SK-N-SH treated with all-trans-retinoic acid at 6 μM for 48 hours (cell line): ENCODE results near the gene FAM3D.

Source experiments
- ATAC-seq: fragments of 200-7000 bp; cut with Tn5 transposase; 3 replicates; pipeline ENCODE4 v1.9.1; 2020; ENCODE audit warnings: mild to moderate bottlenecking, moderate library complexity
- ARNTL ChIP-seq: fragments of 450-650 bp; formaldehyde crosslinking; IDR thresholded peaks from 2 replicates; pipeline ENCODE4 v1.5.0; 2020; ENCODE audit warnings: low read depth, mild to moderate bottlenecking, moderate library complexity, borderline replicate concordance
- BACH2 ChIP-seq: fragments of 250-450 bp; sonication (Bioruptor Pico); IDR thresholded peaks from 2 replicates; pipeline ENCODE4 v1.9.0; 2021; ENCODE audit warnings: mild to moderate bottlenecking, borderline replicate concordance
- CSDC2 ChIP-seq: fragments of 250-450 bp; sonication (Bioruptor Pico); IDR thresholded peaks from 2 replicates; pipeline ENCODE4 v1.5.0; 2020; ENCODE audit warnings: mild to moderate bottlenecking, moderate library complexity
- ESRRG ChIP-seq: fragments of 250-450 bp; sonication (Bioruptor Pico); IDR thresholded peaks from 2 replicates; pipeline ENCODE4 v1.6.1; 2021; ENCODE audit warnings: mild to moderate bottlenecking
- GLIS3 ChIP-seq: fragments of 250-450 bp; sonication (Bioruptor Pico); IDR thresholded peaks from 2 replicates; pipeline ENCODE4 v1.5.0; 2020; ENCODE audit warnings: mild to moderate bottlenecking, moderate library complexity
- ISL1 ChIP-seq: fragments of 250-450 bp; sonication (Bioruptor Pico); IDR thresholded peaks from 2 replicates; pipeline ENCODE4 v2.1.2; 2022; ENCODE audit warnings: mild to moderate bottlenecking, moderate library complexity
- OSR1 ChIP-seq: fragments of 250-450 bp; sonication (Bioruptor Pico); IDR thresholded peaks from 2 replicates; pipeline ENCODE4 v1.8.0; 2022; ENCODE audit warnings: moderate library complexity, mild to moderate bottlenecking, inconsistent platforms
- PPARA ChIP-seq: fragments of 250-450 bp; sonication (Bioruptor Pico); IDR thresholded peaks from 2 replicates; pipeline ENCODE4 v1.5.0; 2020; ENCODE audit warnings: mild to moderate bottlenecking, borderline replicate concordance
- RARB ChIP-seq: fragments of 250-450 bp; sonication (Bioruptor Pico); IDR thresholded peaks from 2 replicates; pipeline ENCODE4 v1.8.0; 2021; ENCODE audit warnings: mild to moderate bottlenecking, moderate library complexity
- SNAI2 ChIP-seq: fragments of 250-450 bp; sonication (Bioruptor Pico); IDR thresholded peaks from 2 replicates; pipeline ENCODE4 v1.5.0; 2020; ENCODE audit warnings: mild to moderate bottlenecking, moderate library complexity
- TCF4 ChIP-seq: fragments of 250-450 bp; sonication (Bioruptor Pico); IDR thresholded peaks from 2 replicates; pipeline ENCODE4 v1.8.0; 2021; ENCODE audit warnings: mild to moderate bottlenecking, moderate library complexity, borderline replicate concordance
- TOX ChIP-seq: fragments of 250-450 bp; sonication (Bioruptor Pico); IDR thresholded peaks from 2 replicates; pipeline ENCODE4 v1.8.0; 2021; ENCODE audit warnings: mild to moderate bottlenecking, moderate library complexity, borderline replicate concordance
- ZFP3 ChIP-seq: fragments of 250-450 bp; sonication (Bioruptor Pico); IDR thresholded peaks from 2 replicates; pipeline ENCODE4 v1.5.0; 2020; ENCODE audit warnings: mild to moderate bottlenecking, moderate library complexity
- ZNF565 ChIP-seq: fragments of 450-650 bp; formaldehyde crosslinking; conservative IDR thresholded peaks from 2 replicates; pipeline ENCODE4 v1.5.0; 2020; ENCODE audit warnings: low read depth, mild to moderate bottlenecking, moderate library complexity
- ZNF8 ChIP-seq: fragments of 450-650 bp; formaldehyde crosslinking; IDR thresholded peaks from 2 replicates; pipeline ENCODE4 v1.5.0; 2020; ENCODE audit warnings: mild to moderate bottlenecking, moderate library complexity
- TF ChIP-seq, protein P1 (sequence below): fragments of 250-450 bp; sonication (Bioruptor Pico); IDR thresholded peaks from 2 replicates; pipeline ENCODE4 v1.5.0; 2020; ENCODE audit warnings: mild to moderate bottlenecking, moderate library complexity
- TF ChIP-seq, protein P2 (sequence below): fragments of 250-450 bp; sonication (Bioruptor Pico); IDR thresholded peaks from 2 replicates; pipeline ENCODE4 v1.8.0; 2021; ENCODE audit warnings: low read depth, mild to moderate bottlenecking, moderate library complexity, borderline replicate concordance
- TF ChIP-seq, protein P3 (sequence below): fragments of 250-450 bp; sonication (Bioruptor Pico); IDR thresholded peaks from 2 replicates; pipeline ENCODE4 v1.5.1; 2021; ENCODE audit warnings: mild to moderate bottlenecking, moderate library complexity
- TF ChIP-seq, protein P4 (sequence below): fragments of 250-450 bp; sonication (Bioruptor Pico); IDR thresholded peaks from 2 replicates; pipeline ENCODE4 v1.5.1; 2020; ENCODE audit warnings: low read depth, mild to moderate bottlenecking, moderate library complexity

FAM3D gene

DNA sequence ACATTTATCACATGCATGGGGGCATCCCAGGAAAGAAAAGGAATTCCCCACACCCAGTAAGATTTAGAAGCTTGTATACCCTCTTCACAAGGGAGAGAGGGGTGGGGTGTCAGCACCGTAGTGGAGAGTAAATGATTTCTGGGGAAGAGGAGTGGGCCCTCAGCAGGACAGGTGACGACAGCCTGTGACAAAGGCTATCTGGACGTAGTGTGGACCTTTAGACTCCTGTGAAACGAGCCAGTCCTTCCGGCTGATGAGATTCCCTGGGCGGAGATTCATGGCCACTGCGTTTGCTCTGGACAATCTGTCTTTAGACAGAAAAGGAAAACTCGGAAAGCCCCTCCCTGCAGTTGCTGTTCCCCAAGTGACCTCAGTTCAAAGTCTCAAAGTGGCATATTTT is 1.7 kb upstream of the FAM3D start (continued):
- TF ChIP-seq, protein P1, sequence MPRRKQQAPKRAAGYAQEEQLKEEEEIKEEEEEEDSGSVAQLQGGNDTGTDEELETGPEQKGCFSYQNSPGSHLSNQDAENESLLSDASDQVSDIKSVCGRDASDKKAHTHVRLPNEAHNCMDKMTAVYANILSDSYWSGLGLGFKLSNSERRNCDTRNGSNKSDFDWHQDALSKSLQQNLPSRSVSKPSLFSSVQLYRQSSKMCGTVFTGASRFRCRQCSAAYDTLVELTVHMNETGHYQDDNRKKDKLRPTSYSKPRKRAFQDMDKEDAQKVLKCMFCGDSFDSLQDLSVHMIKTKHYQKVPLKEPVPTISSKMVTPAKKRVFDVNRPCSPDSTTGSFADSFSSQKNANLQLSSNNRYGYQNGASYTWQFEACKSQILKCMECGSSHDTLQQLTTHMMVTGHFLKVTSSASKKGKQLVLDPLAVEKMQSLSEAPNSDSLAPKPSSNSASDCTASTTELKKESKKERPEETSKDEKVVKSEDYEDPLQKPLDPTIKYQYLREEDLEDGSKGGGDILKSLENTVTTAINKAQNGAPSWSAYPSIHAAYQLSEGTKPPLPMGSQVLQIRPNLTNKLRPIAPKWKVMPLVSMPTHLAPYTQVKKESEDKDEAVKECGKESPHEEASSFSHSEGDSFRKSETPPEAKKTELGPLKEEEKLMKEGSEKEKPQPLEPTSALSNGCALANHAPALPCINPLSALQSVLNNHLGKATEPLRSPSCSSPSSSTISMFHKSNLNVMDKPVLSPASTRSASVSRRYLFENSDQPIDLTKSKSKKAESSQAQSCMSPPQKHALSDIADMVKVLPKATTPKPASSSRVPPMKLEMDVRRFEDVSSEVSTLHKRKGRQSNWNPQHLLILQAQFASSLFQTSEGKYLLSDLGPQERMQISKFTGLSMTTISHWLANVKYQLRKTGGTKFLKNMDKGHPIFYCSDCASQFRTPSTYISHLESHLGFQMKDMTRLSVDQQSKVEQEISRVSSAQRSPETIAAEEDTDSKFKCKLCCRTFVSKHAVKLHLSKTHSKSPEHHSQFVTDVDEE (CRISPR knock-in tag) = no peak

DNA sequence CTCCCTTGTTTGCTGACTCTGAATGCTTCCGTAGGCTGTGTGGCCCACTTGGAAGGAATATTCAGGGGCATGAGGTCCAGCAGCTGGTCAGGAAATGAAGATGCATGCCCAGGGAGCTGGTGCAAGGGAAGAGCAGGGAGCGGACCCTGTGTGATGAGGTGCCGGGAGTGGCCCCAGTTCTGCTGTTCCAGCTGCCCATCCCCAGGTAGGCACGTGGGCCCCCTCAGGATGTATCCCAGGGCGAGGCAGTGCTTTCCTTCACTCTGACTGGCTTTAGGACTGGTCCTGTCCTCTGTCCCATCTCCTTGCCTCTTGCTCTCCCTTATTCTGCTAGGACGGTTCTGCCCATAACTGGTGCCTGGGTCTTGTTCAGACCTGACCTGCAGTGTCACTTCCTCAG is 1.1 kb upstream of the FAM3D start:
- no peak for TF ChIP-seq ARNTL (CRISPR knock-in tag)
- TF ChIP-seq, protein P1 (CRISPR knock-in tag) = no peak
- no peak for TF ChIP-seq PPARA (CRISPR knock-in tag)
- no peak for TF ChIP-seq OSR1 (CRISPR knock-in tag)
- TF ChIP-seq, protein P2, sequence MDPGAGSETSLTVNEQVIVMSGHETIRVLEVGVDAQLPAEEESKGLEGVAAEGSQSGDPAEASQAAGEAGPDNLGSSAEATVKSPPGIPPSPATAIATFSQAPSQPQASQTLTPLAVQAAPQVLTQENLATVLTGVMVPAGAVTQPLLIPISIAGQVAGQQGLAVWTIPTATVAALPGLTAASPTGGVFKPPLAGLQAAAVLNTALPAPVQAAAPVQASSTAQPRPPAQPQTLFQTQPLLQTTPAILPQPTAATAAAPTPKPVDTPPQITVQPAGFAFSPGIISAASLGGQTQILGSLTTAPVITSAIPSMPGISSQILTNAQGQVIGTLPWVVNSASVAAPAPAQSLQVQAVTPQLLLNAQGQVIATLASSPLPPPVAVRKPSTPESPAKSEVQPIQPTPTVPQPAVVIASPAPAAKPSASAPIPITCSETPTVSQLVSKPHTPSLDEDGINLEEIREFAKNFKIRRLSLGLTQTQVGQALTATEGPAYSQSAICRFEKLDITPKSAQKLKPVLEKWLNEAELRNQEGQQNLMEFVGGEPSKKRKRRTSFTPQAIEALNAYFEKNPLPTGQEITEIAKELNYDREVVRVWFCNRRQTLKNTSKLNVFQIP (CRISPR knock-in tag) = no peak
- TF ChIP-seq TCF4 (CRISPR knock-in tag) = no peak
- no peak for TF ChIP-seq ZNF565 (CRISPR knock-in tag)
- no peak for TF ChIP-seq GLIS3 (CRISPR knock-in tag)
- no peak for TF ChIP-seq BACH2 (CRISPR knock-in tag)
- no peak for TF ChIP-seq ISL1 (CRISPR knock-in tag)
- TF ChIP-seq, all 23 proteins: peak for 0
- ATAC-seq = no peak

DNA sequence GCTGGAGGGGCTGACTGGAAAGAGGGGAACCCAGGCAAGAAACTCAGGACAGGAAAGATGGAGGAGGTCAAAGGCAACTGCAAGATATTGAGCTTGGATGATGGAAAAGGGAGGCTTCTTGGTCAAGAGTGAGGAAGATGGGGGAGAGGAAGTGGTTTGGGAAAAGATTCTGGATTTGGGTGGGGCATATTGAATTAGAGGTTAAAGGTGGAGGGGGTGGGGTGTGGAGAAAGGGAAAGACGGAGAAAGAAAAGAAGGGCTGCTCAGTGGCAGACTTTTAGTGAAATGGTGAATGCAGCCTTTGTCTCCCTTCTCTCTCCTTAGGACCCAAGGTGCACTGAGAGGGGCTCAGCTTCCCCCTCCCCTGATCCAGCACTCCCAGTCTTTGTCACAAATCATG is 655 bp upstream of the FAM3D start:
- TF ChIP-seq, protein P3, sequence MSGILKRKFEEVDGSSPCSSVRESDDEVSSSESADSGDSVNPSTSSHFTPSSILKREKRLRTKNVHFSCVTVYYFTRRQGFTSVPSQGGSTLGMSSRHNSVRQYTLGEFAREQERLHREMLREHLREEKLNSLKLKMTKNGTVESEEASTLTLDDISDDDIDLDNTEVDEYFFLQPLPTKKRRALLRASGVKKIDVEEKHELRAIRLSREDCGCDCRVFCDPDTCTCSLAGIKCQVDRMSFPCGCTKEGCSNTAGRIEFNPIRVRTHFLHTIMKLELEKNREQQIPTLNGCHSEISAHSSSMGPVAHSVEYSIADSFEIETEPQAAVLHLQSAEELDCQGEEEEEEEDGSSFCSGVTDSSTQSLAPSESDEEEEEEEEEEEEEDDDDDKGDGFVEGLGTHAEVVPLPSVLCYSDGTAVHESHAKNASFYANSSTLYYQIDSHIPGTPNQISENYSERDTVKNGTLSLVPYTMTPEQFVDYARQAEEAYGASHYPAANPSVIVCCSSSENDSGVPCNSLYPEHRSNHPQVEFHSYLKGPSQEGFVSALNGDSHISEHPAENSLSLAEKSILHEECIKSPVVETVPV (CRISPR knock-in tag) = no peak
- TF ChIP-seq CSDC2 (CRISPR knock-in tag) = no peak
- ATAC-seq = no peak

DNA sequence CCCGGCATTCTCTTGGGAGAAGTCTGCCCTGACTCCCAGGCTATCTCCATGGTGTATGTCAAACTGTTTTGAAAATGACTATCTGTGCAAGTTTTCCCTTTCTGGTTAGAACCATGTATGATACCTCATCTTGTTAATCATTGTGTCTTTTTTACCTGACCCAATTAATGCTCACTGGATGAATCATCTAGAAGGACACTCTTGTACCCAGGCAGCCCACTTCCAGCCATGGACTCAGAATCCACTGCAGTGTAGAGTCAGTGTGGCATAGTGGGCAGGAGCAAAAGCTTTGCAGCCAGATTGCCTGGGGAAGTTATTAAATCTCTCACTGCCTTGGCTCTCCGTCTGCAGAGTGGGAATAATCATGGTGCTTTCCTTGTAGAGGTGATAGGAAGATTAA is 1.2 kb downstream of the FAM3D start:
- ATAC-seq = no peak
- TF ChIP-seq, protein P3 (CRISPR knock-in tag) = no peak
- TF ChIP-seq ZFP3 = no peak
- TF ChIP-seq ZNF8 (CRISPR knock-in tag) = no peak
- no peak for TF ChIP-seq SNAI2 (CRISPR knock-in tag)
- TF ChIP-seq, protein P1 (CRISPR knock-in tag) = no peak
- no peak for TF ChIP-seq ZNF565 (CRISPR knock-in tag)
- no peak for TF ChIP-seq TOX (CRISPR knock-in tag)
- no peak for TF ChIP-seq ISL1 (CRISPR knock-in tag)
- no peak for TF ChIP-seq CSDC2 (CRISPR knock-in tag)
- no peak for TF ChIP-seq ESRRG (CRISPR knock-in tag)
- no peak for TF ChIP-seq RARB (CRISPR knock-in tag)
- TF ChIP-seq, protein P2 (CRISPR knock-in tag) = no peak
- TF ChIP-seq, protein P4, sequence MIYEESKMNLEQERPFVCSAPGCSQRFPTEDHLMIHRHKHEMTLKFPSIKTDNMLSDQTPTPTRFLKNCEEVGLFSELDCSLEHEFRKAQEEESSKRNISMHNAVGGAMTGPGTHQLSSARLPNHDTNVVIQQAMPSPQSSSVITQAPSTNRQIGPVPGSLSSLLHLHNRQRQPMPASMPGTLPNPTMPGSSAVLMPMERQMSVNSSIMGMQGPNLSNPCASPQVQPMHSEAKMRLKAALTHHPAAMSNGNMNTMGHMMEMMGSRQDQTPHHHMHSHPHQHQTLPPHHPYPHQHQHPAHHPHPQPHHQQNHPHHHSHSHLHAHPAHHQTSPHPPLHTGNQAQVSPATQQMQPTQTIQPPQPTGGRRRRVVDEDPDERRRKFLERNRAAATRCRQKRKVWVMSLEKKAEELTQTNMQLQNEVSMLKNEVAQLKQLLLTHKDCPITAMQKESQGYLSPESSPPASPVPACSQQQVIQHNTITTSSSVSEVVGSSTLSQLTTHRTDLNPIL (CRISPR knock-in tag) = no peak
- no peak for TF ChIP-seq TCF4 (CRISPR knock-in tag)
